Stimulated activated CD4-positive, alpha-beta T cell treated with anti-CD3 and anti-CD28 coated beads, Interleukin-2, amount 100 ng/mL, for 48 hours (primary cell): ENCODE results near the gene MATN1.

Experiments used
- DNase-seq, 2 donors: peaks; one replicate each; pipeline ENCODE4 v3.0.0-alpha.2; 2020

MATN1 gene

GRCh38 chr1:30715216-30715615, 8.2 kb downstream of the MATN1 start:
- DNase-seq = peak; percentile 38 to 39

GRCh38 chr1:30714536-30715090, 8.8 kb downstream of the MATN1 start:
- DNase-seq = no peak

- DNase-seq = no peak
Measured at GRCh38 chr1:30714025-30714424, 9.4 kb downstream of the MATN1 start.

GRCh38 chr1:30713311-30713710, 10.1 kb downstream of the MATN1 start:
- DNase-seq = no peak

GRCh38 chr1:30712583-30712982, 10.8 kb downstream of the MATN1 start:
- no peak for DNase-seq

- no peak for DNase-seq
Measured at GRCh38 chr1:30710407-30710806, 13.0 kb downstream of the MATN1 start.

GRCh38 chr1:30708361-30708728, 15.0 kb downstream of the MATN1 start:
- DNase-seq = no peak

- DNase-seq = peak; percentile 61 to 75
Measured at GRCh38 chr1:30707412-30708360, 15.7 kb downstream of the MATN1 start.

GRCh38 chr1:30706528-30706927, 16.9 kb downstream of the MATN1 start:
- no peak for DNase-seq

GRCh38 chr1:30705698-30706097, 17.7 kb downstream of the MATN1 start:
- no peak for DNase-seq

GRCh38 chr1:30704765-30705509, 18.4 kb downstream of the MATN1 start:
- DNase-seq = no peak

GRCh38 chr1:30704271-30704670, 19.1 kb downstream of the MATN1 start:
- DNase-seq = no peak

- DNase-seq = no peak
Measured at GRCh38 chr1:30702823-30703222, 20.6 kb downstream of the MATN1 start.

- no peak for DNase-seq
Measured at GRCh38 chr1:30701258-30701633, 22.1 kb downstream of the MATN1 start.

GRCh38 chr1:30700528-30701257, 22.7 kb downstream of the MATN1 start:
- DNase-seq = no peak

GRCh38 chr1:30699762-30700161, 23.6 kb downstream of the MATN1 start:
- DNase-seq = no peak

- no peak for DNase-seq
Measured at GRCh38 chr1:30698401-30698981, 24.9 kb downstream of the MATN1 start.

- no peak for DNase-seq
Measured at GRCh38 chr1:30697571-30698376, 25.6 kb downstream of the MATN1 start.

- DNase-seq = no peak
Measured at GRCh38 chr1:30696831-30697230, 26.6 kb downstream of the MATN1 start.

GRCh38 chr1:30695439-30695841, 27.9 kb downstream of the MATN1 start:
- no peak for DNase-seq

- no peak for DNase-seq
Measured at GRCh38 chr1:30694280-30695175, 28.9 kb downstream of the MATN1 start.
